Activated CD8-positive, alpha-beta memory T cell treated with anti-CD3 and anti-CD28 coated beads, Interleukin-2, amount 50 U/mL, for 4 hours (primary cell): Measurements from ENCODE around the gene ELMO3.

Experiments
- DNase-seq: peaks from one replicate; pipeline ENCODE4 v3.0.0-alpha.2; 2020

Gene ELMO3

GRCh38 chr16:67200491-67200890 is 1.6 kb downstream of the ELMO3 start:
- DNase-seq, result no peak

- DNase-seq, result no peak
Measured at GRCh38 chr16:67201411-67202345, 2.7 kb downstream of the ELMO3 start.

DNA sequence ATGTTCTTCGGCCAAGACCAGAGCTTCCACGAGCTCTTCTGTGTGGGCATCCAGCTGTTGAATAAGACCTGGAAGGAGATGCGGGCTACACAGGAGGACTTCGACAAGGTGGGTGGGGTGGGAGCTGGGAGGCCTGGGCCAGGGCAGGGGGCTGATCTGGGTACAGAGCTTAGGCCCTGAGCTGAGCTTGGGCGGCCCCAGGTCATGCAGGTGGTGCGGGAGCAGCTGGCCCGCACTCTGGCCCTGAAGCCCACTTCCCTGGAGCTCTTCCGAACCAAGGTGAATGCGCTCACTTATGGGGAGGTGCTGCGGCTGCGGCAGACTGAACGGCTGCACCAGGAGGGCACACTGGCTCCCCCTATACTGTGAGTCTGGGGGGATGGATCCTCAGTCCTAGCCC is 3.5 kb downstream of the ELMO3 start:
- DNase-seq, result no peak

- no peak for DNase-seq
Measured at GRCh38 chr16:67202956-67203493, 4.1 kb downstream of the ELMO3 start.

DNA sequence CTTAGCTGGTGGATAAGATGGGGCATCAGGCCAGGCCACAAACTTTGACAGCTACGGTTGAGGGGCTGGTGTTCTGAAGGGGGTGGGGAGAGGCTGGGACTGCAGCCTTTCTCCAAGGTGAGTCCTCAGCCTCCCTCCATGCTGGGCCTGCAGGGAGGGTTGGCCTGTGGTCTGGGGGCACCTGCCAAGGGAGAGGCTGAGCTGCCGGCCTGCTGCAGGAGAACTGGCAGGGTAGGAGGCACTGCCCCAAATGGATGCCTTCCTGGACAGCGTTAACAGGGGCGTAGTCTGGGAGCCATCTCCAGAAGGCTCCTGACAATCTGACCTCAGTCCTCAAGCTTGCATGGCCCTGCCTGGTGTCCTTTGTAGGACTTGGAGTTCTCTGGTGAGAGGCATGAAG is 5.1 kb downstream of the ELMO3 start:
- no peak for DNase-seq

DNA sequence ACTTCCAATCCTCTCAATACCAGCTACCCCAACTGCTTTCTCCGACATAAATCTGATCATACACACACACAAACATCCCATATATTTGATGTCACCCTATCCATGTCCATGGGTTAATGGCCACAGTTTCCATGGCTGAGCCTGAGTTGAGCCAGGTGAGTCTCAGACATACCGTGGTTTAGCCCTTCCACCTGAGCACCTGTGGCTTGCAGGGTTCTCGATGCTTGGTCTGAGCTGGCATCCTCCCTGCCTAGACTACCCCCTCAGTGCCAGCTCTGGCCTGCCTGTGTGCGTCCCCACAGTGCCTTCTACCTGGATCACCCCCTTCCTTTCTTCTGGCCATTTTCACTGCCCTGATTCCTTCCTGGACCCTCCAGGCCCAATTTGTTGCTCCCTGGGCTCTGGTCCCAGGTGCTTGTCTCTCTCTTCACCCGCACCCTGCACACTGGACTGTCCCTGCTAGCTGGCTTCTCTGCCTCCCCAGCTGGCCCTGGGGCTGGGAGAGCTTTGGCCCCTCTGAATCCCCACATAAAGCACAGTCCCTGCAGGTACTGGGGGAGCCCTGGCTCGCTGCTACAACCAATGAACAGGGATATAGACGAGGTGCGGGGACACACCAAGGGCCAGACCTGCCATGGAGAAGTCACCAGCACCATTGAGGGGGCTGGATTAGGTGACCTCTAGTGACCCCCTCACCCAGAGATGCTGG is 7.4 kb downstream of the ELMO3 start:
- DNase-seq, result no peak

- no peak for DNase-seq
Measured at GRCh38 chr16:67206838-67207248, 7.9 kb downstream of the ELMO3 start.

GRCh38 chr16:67207249-67208091 is 8.5 kb downstream of the ELMO3 start:
- DNase-seq, result no peak

- DNase-seq, result no peak
Measured at GRCh38 chr16:67208154-67208896, 9.4 kb downstream of the ELMO3 start.

DNA sequence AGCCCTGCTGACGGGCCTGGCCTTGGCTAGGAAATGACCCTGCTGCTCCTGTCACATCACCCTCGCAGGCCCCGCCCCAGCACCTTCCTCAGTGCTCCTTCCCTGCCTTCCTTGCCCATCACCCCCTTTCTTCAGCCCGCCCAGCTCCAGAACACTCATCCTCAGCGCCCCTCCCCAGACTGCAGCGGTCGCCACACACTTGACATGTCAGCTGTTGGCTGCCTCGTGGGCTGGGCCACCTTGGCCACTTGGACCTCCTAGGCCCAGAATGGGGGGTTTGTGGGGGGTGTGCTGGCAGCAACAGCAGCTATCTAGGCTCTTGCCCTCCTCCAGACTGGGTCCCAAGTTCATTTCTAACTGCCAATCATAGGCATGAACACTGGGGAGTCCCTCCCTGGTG is 10.6 kb downstream of the ELMO3 start:
- no peak for DNase-seq

GRCh38 chr16:67210069-67210937 is 11.4 kb downstream of the ELMO3 start:
- no peak for DNase-seq

DNA sequence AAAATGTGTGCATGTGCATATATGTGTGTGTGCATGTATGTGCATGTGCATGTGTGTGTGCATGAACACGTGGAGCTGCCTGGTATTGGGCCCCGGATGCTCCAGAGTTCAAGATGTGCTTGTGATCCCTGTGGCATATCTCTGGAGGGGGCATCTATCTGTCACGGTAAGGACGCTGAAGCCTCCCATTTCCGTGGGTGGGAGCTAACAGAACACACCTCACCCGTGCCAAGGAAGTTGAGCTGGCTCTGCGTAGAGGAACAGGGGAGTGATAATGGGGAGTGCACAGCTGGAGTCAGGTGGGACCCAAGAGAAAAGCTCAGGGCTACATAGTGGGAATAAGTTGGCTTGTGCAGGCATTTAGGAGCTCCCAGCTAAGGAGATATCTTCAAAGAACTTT is 12.7 kb downstream of the ELMO3 start:
- DNase-seq, result no peak

DNA sequence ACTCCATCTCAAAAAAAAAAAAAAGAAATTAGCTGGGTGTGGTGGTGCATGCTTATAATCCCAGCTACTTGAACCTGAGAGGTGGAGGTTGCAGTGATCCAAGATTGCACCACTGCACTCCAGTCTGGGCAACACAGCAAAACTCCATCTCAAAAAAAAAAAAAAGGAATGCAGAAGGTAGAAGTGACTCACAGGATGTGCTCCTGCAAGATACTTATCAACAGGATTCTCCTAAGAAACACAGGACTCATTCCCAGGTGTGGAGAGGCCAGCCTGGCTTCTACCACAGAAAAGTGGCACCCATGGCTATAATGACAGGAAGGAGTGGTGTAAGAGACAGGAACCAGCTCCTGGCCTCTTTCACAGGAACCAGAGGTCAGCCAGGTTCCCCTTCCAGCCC is 13.8 kb downstream of the ELMO3 start:
- no peak for DNase-seq

- DNase-seq, result no peak
Measured at GRCh38 chr16:67213197-67214019, 14.5 kb downstream of the ELMO3 start.

- no peak for DNase-seq
Measured at GRCh38 chr16:67215706-67216105, 16.8 kb downstream of the ELMO3 start.

GRCh38 chr16:67216612-67217490 is 17.9 kb downstream of the ELMO3 start:
- DNase-seq, result no peak

DNA sequence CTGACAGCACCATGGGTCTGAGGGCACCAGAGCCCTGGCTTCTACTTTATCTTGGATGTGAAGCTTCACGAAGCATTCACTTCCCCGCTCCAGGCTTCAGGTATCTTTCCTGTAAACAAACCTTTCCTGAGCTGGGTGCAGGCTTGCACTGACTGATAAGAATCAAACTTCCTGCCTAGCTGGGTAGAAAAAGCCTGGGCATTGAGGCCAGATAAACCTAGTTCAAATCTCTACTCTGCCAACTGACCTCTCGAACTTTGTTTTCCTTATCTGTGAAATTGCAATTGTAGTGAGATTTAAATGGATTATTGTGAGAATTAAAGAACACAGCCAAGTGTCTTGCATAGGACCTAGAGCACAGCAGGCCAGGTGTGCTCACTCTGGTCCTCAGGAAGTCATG is 25.1 kb downstream of the ELMO3 start:
- no peak for DNase-seq

GRCh38 chr16:67226295-67226803 is 27.4 kb downstream of the ELMO3 start:
- no peak for DNase-seq
